ENCODE measurements around the gene CACNB4.

GRCh38 chr2:151952691-151953456 is 146.0 kb downstream of the CACNB4 start:
- TF ChIP-seq CTCF (IDR thresholded peaks at IDR 0.05; ENCODE audit: low read depth, low read length), result no peak
- TF ChIP-seq MAX (IDR thresholded peaks at IDR 0.05; ENCODE audit: low read depth, low read length), result no peak
- no peak for TF ChIP-seq POLR2A (IDR thresholded peaks at IDR 0.05; ENCODE audit: extremely low read depth, insufficient read length)

All from NB4 (cell line).